Kidney tubule cell (primary cell): ENCODE results near the gene DNAH17.
A peak's percentile ranks its signal among the peaks of the same experiment; 100 is the strongest.

ENCODE experiments used
- DNase-seq: peaks from one replicate; pipeline ENCODE4 v3.0.0-alpha.2; 2018; ENCODE audit warnings: low spot score

Gene DNAH17

GRCh38 chr17:78541488-78542206, 35.5 kb downstream of the DNAH17 start:
- DNase-seq = peak; percentile 41

- no peak for DNase-seq
Observed at GRCh38 chr17:78539781-78540180, 37.4 kb downstream of the DNAH17 start.

GRCh38 chr17:78538033-78538776, 39.0 kb downstream of the DNAH17 start:
- peak; percentile 20 for DNase-seq

- no peak for DNase-seq
Observed at GRCh38 chr17:78537217-78537860, 39.9 kb downstream of the DNAH17 start.

- no peak for DNase-seq
Observed at GRCh38 chr17:78535273-78536197, 41.7 kb downstream of the DNAH17 start.

GRCh38 chr17:78534492-78535272, 42.5 kb downstream of the DNAH17 start:
- DNase-seq = no peak

GRCh38 chr17:78532922-78533640, 44.1 kb downstream of the DNAH17 start:
- DNase-seq = peak; percentile 80

- DNase-seq = peak; percentile 24
Observed at GRCh38 chr17:78532311-78532710, 44.9 kb downstream of the DNAH17 start.

GRCh38 chr17:78530675-78531074, 46.5 kb downstream of the DNAH17 start:
- no peak for DNase-seq

GRCh38 chr17:78529871-78530670, 47.1 kb downstream of the DNAH17 start:
- no peak for DNase-seq

GRCh38 chr17:78529251-78529650, 47.9 kb downstream of the DNAH17 start:
- DNase-seq = no peak

GRCh38 chr17:78528541-78528940, 48.7 kb downstream of the DNAH17 start:
- DNase-seq = no peak

GRCh38 chr17:78527345-78527744, 49.9 kb downstream of the DNAH17 start:
- no peak for DNase-seq

- peak; percentile 27 for DNase-seq
Observed at GRCh38 chr17:78526231-78527025, 50.8 kb downstream of the DNAH17 start.

GRCh38 chr17:78525511-78526160, 51.6 kb downstream of the DNAH17 start:
- DNase-seq = no peak

GRCh38 chr17:78524870-78525510, 52.2 kb downstream of the DNAH17 start:
- DNase-seq = no peak

GRCh38 chr17:78523934-78524655, 53.1 kb downstream of the DNAH17 start:
- DNase-seq = no peak
